Bladder microvascular endothelial cell (primary cell): ENCODE data around the gene MRTFA. TPM values are rescaled to one million over a fixed set of nuclear protein-coding genes. Genes with fewer than 3 reads are reported as not detected.

Source experiments
- total RNA-seq: library from RNA; depleted of rRNA; stranded (reverse); fragments of >200 nt; gene quantifications from 2 replicates; pipeline ENCODE4 v1.2.3, GENCODE V29; 2014

Gene MRTFA
- total RNA-seq: 12.1 and 38.3 TPM in 2 replicates

DNA sequence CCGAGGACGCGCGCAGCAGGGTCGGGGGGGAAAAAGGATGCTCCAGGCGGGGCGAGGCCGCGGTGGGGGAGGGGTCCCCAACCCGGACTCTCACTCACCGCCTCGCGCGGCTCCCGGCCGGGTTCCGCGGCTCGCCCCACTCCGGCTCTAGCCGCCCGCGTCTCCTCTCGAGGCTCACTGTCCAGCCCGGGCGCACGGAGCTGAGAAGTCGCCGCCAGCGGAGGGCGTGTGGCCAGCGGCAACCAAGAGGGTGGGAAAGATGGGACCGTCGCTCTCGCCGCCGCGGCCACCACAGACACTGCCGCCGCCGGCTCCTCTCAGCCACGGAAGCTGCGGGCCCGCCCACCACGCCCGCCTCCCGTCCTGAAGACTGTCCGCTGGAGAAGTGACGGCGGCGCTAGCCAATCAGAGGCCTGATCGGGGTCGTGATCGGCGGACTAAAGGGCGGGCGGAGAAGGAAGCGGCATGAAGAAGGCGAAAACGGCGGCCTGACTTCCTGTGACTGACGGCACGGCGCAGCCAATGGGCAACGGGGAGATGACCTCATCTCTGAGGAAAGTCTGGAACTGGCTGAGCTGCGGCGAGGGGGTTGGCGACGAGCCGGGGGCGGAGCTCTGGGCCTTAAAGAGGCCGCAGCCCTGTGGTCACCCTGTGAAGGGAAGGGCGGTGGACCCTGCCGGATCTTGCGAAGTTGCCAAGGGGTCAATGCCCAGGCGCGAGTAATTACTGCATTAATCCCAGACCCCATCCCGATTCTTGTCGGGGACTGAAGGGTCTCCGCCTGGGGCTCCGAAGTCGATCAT is at the start of gene MRTFA:
MRTFA (minus strand) TSS at position 340 of the 803 bp plus-strand sequence.

DNA sequence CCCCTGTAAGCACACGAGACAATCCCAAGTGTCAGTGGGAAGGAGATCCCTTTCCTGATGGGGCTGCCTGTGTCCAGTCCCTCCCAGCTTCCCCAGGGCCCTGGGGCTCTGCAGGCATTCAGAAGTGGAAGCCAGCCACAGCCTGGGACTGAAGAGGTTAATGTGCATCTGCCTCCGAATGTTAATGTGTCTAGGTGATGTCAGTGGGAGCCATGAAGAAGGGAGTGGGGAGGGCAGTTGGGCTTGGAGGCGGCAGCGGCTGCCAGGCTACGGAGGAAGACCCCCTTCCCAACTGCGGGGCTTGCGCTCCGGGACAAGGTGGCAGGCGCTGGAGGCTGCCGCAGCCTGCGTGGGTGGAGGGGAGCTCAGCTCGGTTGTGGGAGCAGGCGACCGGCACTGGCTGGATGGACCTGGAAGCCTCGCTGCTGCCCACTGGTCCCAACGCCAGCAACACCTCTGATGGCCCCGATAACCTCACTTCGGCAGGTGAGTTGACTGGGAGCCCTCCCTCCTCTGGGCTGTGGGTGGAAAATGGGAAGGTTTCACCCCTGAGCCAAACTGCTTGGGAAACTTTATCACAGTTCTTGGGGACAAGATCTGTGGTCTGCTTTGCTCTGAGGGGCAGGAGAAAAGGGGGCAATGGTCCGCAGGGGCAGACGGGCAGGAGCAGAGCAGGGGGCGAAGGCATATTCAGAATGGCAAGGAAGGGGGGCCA is 42.9 kb upstream of the MRTFA start, which contains the start of gene MCHR1:
MCHR1 (plus strand) TSS at position 236 of the 715 bp plus-strand sequence; CDS start at position 405, 169 bp downstream.

Other genes starting within 250 kb of the MRTFA start
- under 0.01 and 0.13 TPM in 2 replicates for gene MCHR1, start 42.8 kb upstream of the MRTFA start, total RNA-seq
- 9.9 and 22.3 TPM in 2 replicates for gene SLC25A17, start 182.6 kb upstream of the MRTFA start, total RNA-seq
- 181 and 270 TPM in 2 replicates for gene ST13, start 219.9 kb upstream of the MRTFA start, total RNA-seq
- 4.9 and 10.1 TPM in 2 replicates for gene XPNPEP3, start 220.4 kb upstream of the MRTFA start, total RNA-seq
- gene DNAJB7, start 225.4 kb upstream of the MRTFA start, total RNA-seq: not detected in 2 replicates